Endothelial cell of umbilical vein (primary cell): ENCODE results near the gene CAPN8. TPM values are rescaled to one million over a fixed set of nuclear protein-coding genes. Genes with fewer than 3 reads are reported as not detected.

Source experiments
- BruUV-seq: library from RNA; stranded (reverse); fragments of 400-500 nt; replicated peaks from 2 replicates; lab custom pipeline; 2021; lab: Mats Ljungman, UMichigan
- CTCF ChIA-PET: fragments of 300-600, 350-600 bp; sonication (Branson Sonifier 250); formaldehyde crosslinking; loops from one replicate; lab custom pipeline; 2021; ENCODE audit warnings: antibody characterized with exemption, inconsistent platforms; lab: Charles Lee
- POLR2A ChIA-PET: fragments of 300-600, 350-600 bp; sonication (Branson Sonifier 250); formaldehyde crosslinking; loops from one replicate; lab custom pipeline; 2021; ENCODE audit warnings: antibody characterized with exemption, inconsistent platforms; lab: Charles Lee
- DNase-seq: peaks from one replicate; pipeline ENCODE4 v3.0.0-alpha.2; 2011; ENCODE audit warnings: low read depth, low spot score
- FAIRE-seq: peaks from 2 replicates; lab custom pipeline; 2011; peaks lifted over from hg19 to GRCh38; lab: Jason Lieb, UNC
- H2AFZ ChIP-seq: 2 replicates; pipeline ENCODE4 v1.6.0; 2012; ENCODE audit warnings: low read depth, low read length, control low read depth, inconsistent platforms
- H3K27ac ChIP-seq: 2 replicates; pipeline ENCODE4 v1.5.1; 2011; ENCODE audit warnings: low read depth, mild to moderate bottlenecking, control low read depth, low read length, moderate library complexity; ENCODE audit not compliant: insufficient read depth
- H3K27me3 ChIP-seq, 2 experiments: 2 replicates each; pipeline versions ENCODE4 v1.6.0 to v1.6.1; 2011; ENCODE audit warnings: low read length in 2 of 2, mixed read lengths in 1 of 2; ENCODE audit not compliant: control insufficient read depth in 2 of 2, insufficient read depth in 2 of 2
- H3K36me3 ChIP-seq, 2 experiments: 2 replicates in 1 of 2; 3 replicates in 1 of 2; pipeline ENCODE4 v1.5.1; 2011; ENCODE audit warnings: low read length in 2 of 2, mild to moderate bottlenecking in 1 of 2, moderate library complexity in 1 of 2; ENCODE audit not compliant: control insufficient read depth in 2 of 2, insufficient read depth in 2 of 2; ENCODE audit errors: extremely low read depth in 1 of 2
- H3K4me1 ChIP-seq: 3 replicates; pipeline ENCODE4 v1.5.1; 2011; ENCODE audit warnings: mild to moderate bottlenecking, low read length; ENCODE audit not compliant: control insufficient read depth, insufficient read depth; ENCODE audit errors: extremely low read depth
- H3K4me2 ChIP-seq: 2 replicates; pipeline ENCODE4 v1.6.1; 2011; ENCODE audit warnings: low read length, control low read depth, mixed read lengths; ENCODE audit not compliant: insufficient read depth
- H3K4me3 ChIP-seq, 3 experiments: fragments of 200-600 bp in 1 of 3; sonication (generic), shearing (Covaris generic) in 1 of 3; replicated peaks in 1 of 3; 2 replicates each; pipeline ENCODE4 v1.5.1; 2011 to 2016; ENCODE audit warnings: control low read depth in 3 of 3, low read length in 3 of 3, mild to moderate bottlenecking in 2 of 3, inconsistent platforms in 1 of 3, low read depth in 1 of 3, moderate library complexity in 1 of 3; ENCODE audit not compliant: insufficient read depth in 1 of 3
- H3K79me2 ChIP-seq: 2 replicates; pipeline ENCODE4 v1.6.0; 2012; ENCODE audit warnings: low read length, inconsistent platforms; ENCODE audit not compliant: control insufficient read depth, insufficient read depth
- H3K9ac ChIP-seq: replicated peaks from 2 replicates; pipeline ENCODE3; 2011; ENCODE audit warnings: low read length, control low read depth; ENCODE audit not compliant: insufficient read depth; ENCODE audit errors: extremely low read depth
- H3K9me1 ChIP-seq: replicated peaks from 3 replicates; pipeline ENCODE4 v1.6.0; 2011; ENCODE audit warnings: mild to moderate bottlenecking, low read length; ENCODE audit not compliant: control insufficient read depth, insufficient read depth; ENCODE audit errors: extremely low read depth
- H3K9me3 ChIP-seq: replicated peaks from 2 replicates; pipeline ENCODE4 v1.5.1; 2012; ENCODE audit warnings: low read length, inconsistent platforms; ENCODE audit not compliant: control insufficient read depth, insufficient read depth
- H4K20me1 ChIP-seq: replicated peaks from 2 replicates; pipeline ENCODE3; 2011; ENCODE audit warnings: mild to moderate bottlenecking, low read length; ENCODE audit not compliant: control insufficient read depth, insufficient read depth; ENCODE audit errors: extremely low read depth
- CTCF ChIP-seq, 2 donors: IDR thresholded peaks; 1 replicate in 1 of 2; 2 replicates in 1 of 2; pipeline ENCODE4 v1.5.1; 2011; ENCODE audit warnings: low read length in 2 of 2, mild to moderate bottlenecking in 2 of 2, moderate library complexity in 2 of 2, control low read depth in 1 of 2, inconsistent platforms in 1 of 2, low read depth in 1 of 2; ENCODE audit not compliant: insufficient read depth in 1 of 2; ENCODE audit errors: extremely low read depth in 1 of 2
- EZH2 ChIP-seq: IDR thresholded peaks from 2 replicates; pipeline ENCODE4 v1.6.1; 2012; ENCODE audit warnings: borderline replicate concordance, low read depth, mild to moderate bottlenecking, moderate library complexity, low read length, inconsistent platforms; ENCODE audit not compliant: severe bottlenecking
- FOS ChIP-seq: IDR thresholded peaks from 2 replicates; pipeline ENCODE4 v1.6.1; 2011; ENCODE audit warnings: mild to moderate bottlenecking, low read length, moderate library complexity, borderline replicate concordance; ENCODE audit not compliant: insufficient read depth
- GATA2 ChIP-seq: IDR thresholded peaks from 2 replicates; pipeline ENCODE4 v1.7.0; 2011; ENCODE audit warnings: low read depth, mild to moderate bottlenecking, moderate library complexity, mixed read lengths, low read length; ENCODE audit not compliant: insufficient read length, insufficient read depth
- JUN ChIP-seq: IDR thresholded peaks from 2 replicates; pipeline ENCODE4 v1.6.1; 2011; ENCODE audit warnings: borderline replicate concordance, low read depth; ENCODE audit not compliant: insufficient read length, insufficient read depth
- MAX ChIP-seq: IDR thresholded peaks from 2 replicates; pipeline ENCODE4 v1.6.1; 2011; ENCODE audit not compliant: insufficient read depth, insufficient read length
- MYC ChIP-seq: IDR thresholded peaks from one replicate; pipeline ENCODE4 v1.6.1; 2011; ENCODE audit warnings: mild to moderate bottlenecking, low read depth, low read length
- POLR2A ChIP-seq: IDR thresholded peaks from 2 replicates; pipeline ENCODE4 v1.6.1; 2012; ENCODE audit warnings: low read depth, mild to moderate bottlenecking, control low read depth, low read length
- POLR2AphosphoS5 ChIP-seq: IDR thresholded peaks from 2 replicates; pipeline ENCODE4 v1.6.1; 2012; ENCODE audit warnings: low read depth, mild to moderate bottlenecking, control low read depth, low read length, moderate library complexity; ENCODE audit not compliant: insufficient read depth
- dilution Hi-C: fragments of 300-500 bp; cut with MboI; formaldehyde crosslinking; loops from one replicate; pipeline ENCODE4 v1.15.0; 2019; ENCODE audit warnings: low sequenced_read_pairs; ENCODE audit not compliant: extremely low pct_ligation_motif_present
- intact Hi-C: fragments of 100-400 bp; cut with micrococcal nuclease; formaldehyde crosslinking; loops from one replicate; pipeline ENCODE4 v1.10.0; 2022
- polyA plus RNA-seq, 4 experiments: library from polyadenylated mRNA; depleted of rRNA in 3 of 4; stranded (reverse) in 3 of 4; unstranded in 1 of 4; fragments of >200 nt; gene quantifications; 2 replicates each; pipeline versions ENCODE4 v1.2.1 to v1.2.3, GENCODE V29; 2011 to 2012; ENCODE audit warnings: missing spikeins in 1 of 4
- total RNA-seq: library from RNA; stranded (reverse); gene quantifications from 2 replicates; pipeline ENCODE4 v1.2.3, GENCODE V29; 2021

CAPN8 gene
- total and polyA plus RNA-seq, 2 donors (not counting 3 experiments of a cell fraction or from before 2014, with no cell fraction given): not detected

- no TSS peak for BruUV-seq
- H3K27ac ChIP-seq: peak overlapping the region; percentile 84
- no peak overlapping the region for H3K9ac ChIP-seq
- H3K9me3 ChIP-seq: no peaks in the 10 kb centered on the region
- no peaks in the 10 kb centered on the region for H3K27me3 ChIP-seq
- no peak for TF ChIP-seq GATA2
- no peak for TF ChIP-seq POLR2AphosphoS5
- TF ChIP-seq EZH2: no peak
- TF ChIP-seq POLR2A: no peak
- TF ChIP-seq CTCF (IDR thresholded peaks at IDR 0.05; ENCODE audit: extremely low read depth in 1 of 2, insufficient read depth in 1 of 2, low read depth in 1 of 2, low read length in 2 of 2): no peak
- no peak for TF ChIP-seq MAX
- no peak for TF ChIP-seq JUN
- no peak for TF ChIP-seq FOS
- TF ChIP-seq MYC: no peak
- dilution Hi-C loops (no loop called here), intact Hi-C loops (loop anchor here (2.0 kb wide), 1 partner anchor 16 kb away; no protein-coding TSS in a partner anchor)
- no peak overlapping the region for H2AFZ ChIP-seq
- peaks cover 69% of the 10 kb centered on the region for H3K79me2 ChIP-seq
- H3K4me3 ChIP-seq: peak overlapping the region in 2 of 3 experiments; percentile 85 to 90
- no peak for FAIRE-seq
- H3K9me1 ChIP-seq: no peaks in the 10 kb centered on the region
- CTCF ChIA-PET: interaction anchor here (1.3 to 10.9 kb wide), 2 partner anchors 9 to 35 kb away, joined by 3 to 148 read pairs; no protein-coding TSS in a partner anchor
- peak overlapping the region; percentile 94 for H3K4me2 ChIP-seq
- H4K20me1 ChIP-seq: no peaks in the 10 kb centered on the region
- POLR2A ChIA-PET: no interaction called here
- peaks cover 13 to 14% of the 10 kb centered on the region in 2 experiments for H3K36me3 ChIP-seq
- peaks cover 57% of the 10 kb centered on the region for H3K4me1 ChIP-seq
- no peak for DNase-seq
Measured at GRCh38 chr1:223714421-223714724, 48.9 kb upstream of the CAPN8 start.
